Kidney epithelial cell (primary cell): ENCODE results near the gene C1R. TPM values are rescaled to one million over a fixed set of nuclear protein-coding genes. Genes with fewer than 3 reads are reported as not detected.

ENCODE experiments used
- DNase-seq: peaks from one replicate; pipeline ENCODE4 v3.0.0-alpha.2; 2010; ENCODE audit warnings: low read depth
- H3K27me3 ChIP-seq: 2 replicates; pipeline ENCODE4 v1.6.0; 2011; ENCODE audit warnings: low read length; ENCODE audit not compliant: control insufficient read depth, insufficient read depth
- H3K36me3 ChIP-seq: 2 replicates; pipeline ENCODE4 v1.5.1; 2011; ENCODE audit warnings: low read length; ENCODE audit not compliant: control insufficient read depth, insufficient read depth
- H3K4me3 ChIP-seq: 2 replicates; pipeline ENCODE4 v1.5.1; 2011; ENCODE audit warnings: low read depth, mild to moderate bottlenecking, control low read depth, low read length
- total RNA-seq: library from RNA; depleted of rRNA; stranded (reverse); fragments of >200 nt; gene quantifications from 2 replicates; pipeline ENCODE4 v1.2.3, GENCODE V29; 2015
- TF ChIP-seq, protein P1 (sequence below): IDR thresholded peaks from 2 replicates; pipeline ENCODE4 v1.5.1; 2011; ENCODE audit warnings: mild to moderate bottlenecking, moderate library complexity, low read length, control low read depth, inconsistent platforms; ENCODE audit not compliant: insufficient read depth, poor library complexity, severe bottlenecking

C1R gene
- total RNA-seq, 1 donor from 2014 or later, result 13.5 TPM

GRCh38 chr12:7075518-7075917, 16.7 kb downstream of the C1R start:
- H3K36me3 ChIP-seq, result no peaks in the 10 kb centered on the region
- H3K4me3 ChIP-seq, result no peak overlapping the region
- DNase-seq, result no peak
- H3K27me3 ChIP-seq, result no peaks in the 10 kb centered on the region
- TF ChIP-seq, protein P1, sequence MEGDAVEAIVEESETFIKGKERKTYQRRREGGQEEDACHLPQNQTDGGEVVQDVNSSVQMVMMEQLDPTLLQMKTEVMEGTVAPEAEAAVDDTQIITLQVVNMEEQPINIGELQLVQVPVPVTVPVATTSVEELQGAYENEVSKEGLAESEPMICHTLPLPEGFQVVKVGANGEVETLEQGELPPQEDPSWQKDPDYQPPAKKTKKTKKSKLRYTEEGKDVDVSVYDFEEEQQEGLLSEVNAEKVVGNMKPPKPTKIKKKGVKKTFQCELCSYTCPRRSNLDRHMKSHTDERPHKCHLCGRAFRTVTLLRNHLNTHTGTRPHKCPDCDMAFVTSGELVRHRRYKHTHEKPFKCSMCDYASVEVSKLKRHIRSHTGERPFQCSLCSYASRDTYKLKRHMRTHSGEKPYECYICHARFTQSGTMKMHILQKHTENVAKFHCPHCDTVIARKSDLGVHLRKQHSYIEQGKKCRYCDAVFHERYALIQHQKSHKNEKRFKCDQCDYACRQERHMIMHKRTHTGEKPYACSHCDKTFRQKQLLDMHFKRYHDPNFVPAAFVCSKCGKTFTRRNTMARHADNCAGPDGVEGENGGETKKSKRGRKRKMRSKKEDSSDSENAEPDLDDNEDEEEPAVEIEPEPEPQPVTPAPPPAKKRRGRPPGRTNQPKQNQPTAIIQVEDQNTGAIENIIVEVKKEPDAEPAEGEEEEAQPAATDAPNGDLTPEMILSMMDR, result no peak

GRCh38 chr12:7073946-7074345, 18.3 kb downstream of the C1R start:
- TF ChIP-seq, protein P1, result no peak
- Histone ChIP-seq H3K4me3 (no peak overlapping the region), H3K27me3 (no peaks in the 10 kb centered on the region), H3K36me3 (no peaks in the 10 kb centered on the region)
- no peak for DNase-seq

DNA sequence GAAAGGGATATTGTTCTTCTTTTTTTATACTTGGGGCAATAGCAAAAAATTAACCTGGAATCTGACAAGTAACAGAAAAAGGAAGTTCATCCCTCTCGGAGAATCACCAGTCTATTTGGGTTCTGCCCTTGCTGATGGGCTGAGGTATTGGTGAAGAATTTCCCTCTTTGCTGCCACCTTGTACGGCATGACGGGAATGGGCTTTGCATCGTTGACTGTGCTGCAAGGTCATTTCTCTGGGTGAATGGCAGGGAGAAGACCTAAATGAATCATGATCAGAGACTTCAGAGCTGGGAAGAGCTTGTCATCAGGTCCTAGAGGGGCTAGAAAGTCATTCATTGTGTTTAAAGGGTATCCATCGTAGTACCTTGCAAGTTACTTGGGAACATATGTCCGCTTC, 19.7 kb downstream of the C1R start:
- TF ChIP-seq, protein P1, result no peak
- Histone ChIP-seq H3K36me3 (no peaks in the 10 kb centered on the region), H3K27me3 (no peaks in the 10 kb centered on the region), H3K4me3 (no peak overlapping the region)
- no peak for DNase-seq

- Histone ChIP-seq H3K4me3 (no peak overlapping the region), H3K36me3 (no peaks in the 10 kb centered on the region), H3K27me3 (peaks cover 4% of the 10 kb centered on the region)
- no peak for DNase-seq
- TF ChIP-seq, protein P1, result no peak
Observed at GRCh38 chr12:7072035-7072434, 20.2 kb downstream of the C1R start.

DNA sequence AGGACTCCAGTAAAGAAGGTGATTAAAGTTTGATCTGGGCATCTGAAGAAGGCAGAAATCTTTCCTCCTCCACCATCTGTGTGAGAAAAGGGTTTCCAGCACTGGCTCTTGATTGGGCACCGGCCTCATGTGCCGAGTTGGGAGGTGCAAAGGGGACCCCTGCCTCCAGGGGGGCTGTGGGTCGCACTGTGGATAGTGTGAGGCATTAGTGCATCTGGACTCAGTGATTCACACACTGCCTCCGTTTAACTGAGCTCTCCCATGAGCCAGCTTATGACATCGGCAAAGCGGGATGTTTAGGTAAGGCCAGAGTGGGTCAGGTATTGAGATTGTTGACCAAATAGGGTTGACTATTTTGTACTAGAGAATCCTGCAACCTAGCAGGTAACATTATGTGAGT, 22.9 kb downstream of the C1R start:
- Histone ChIP-seq H3K4me3 (no peak overlapping the region), H3K27me3 (peaks cover 6% of the 10 kb centered on the region), H3K36me3 (no peaks in the 10 kb centered on the region)
- DNase-seq, result no peak
- TF ChIP-seq, protein P1, result no peak

DNA sequence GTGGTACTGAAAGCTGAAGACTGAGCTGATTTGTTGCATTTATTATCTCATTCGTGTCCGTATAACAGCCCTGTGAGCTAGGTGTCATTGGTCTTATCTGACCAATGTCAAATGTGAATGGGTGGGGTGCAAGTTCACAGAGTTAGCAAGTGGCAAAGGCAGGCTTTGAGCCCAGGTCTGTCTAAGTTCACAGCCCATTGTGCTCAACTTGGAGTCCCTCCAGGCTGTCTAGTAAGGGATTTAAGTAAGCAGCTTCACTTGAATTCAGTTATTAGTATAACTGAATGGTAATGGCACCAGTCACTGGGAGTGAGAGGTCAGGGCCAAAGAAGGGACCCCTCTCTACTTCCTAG, 23.3 kb downstream of the C1R start:
- H3K4me3 ChIP-seq, result no peak overlapping the region
- TF ChIP-seq, protein P1, result no peak
- peaks cover 6% of the 10 kb centered on the region for H3K27me3 ChIP-seq
- H3K36me3 ChIP-seq, result no peaks in the 10 kb centered on the region
- no peak for DNase-seq
